Right cardiac atrium (tissue), 5 donors: ENCODE results near the gene SRD5A1. TPM values are rescaled to one million over a fixed set of nuclear protein-coding genes. Genes with fewer than 3 reads are reported as not detected.

Source experiments
- ATAC-seq, 2 donors: fragments of 200-7000 bp; cut with Tn5 transposase; one replicate each; pipeline versions ENCODE4 v1.8.0 to v1.9.1; 2020; ENCODE audit warnings: moderate library complexity in 2 of 2, mild to moderate bottlenecking in 1 of 2
- DNase-seq, 3 donors: peaks; one replicate each; pipeline ENCODE4 v3.0.0-alpha.2; 2020
- H3K27ac ChIP-seq: one replicate; pipeline ENCODE4 v1.5.1; 2013; ENCODE audit warnings: mild to moderate bottlenecking, low read length, control low read depth, moderate library complexity
- H3K27me3 ChIP-seq: one replicate; pipeline ENCODE4 v1.6.1; 2013; ENCODE audit not compliant: control insufficient read depth, insufficient read depth
- H3K4me1 ChIP-seq: one replicate; pipeline ENCODE4 v1.6.1; 2013; ENCODE audit warnings: low read length; ENCODE audit not compliant: control insufficient read depth, insufficient read depth
- H3K4me3 ChIP-seq: one replicate; pipeline ENCODE4 v1.5.1; 2013; ENCODE audit warnings: low read length, control low read depth
- H3K9me3 ChIP-seq: one replicate; pipeline ENCODE4 v1.6.1; 2013; ENCODE audit warnings: low read length; ENCODE audit not compliant: control insufficient read depth
- WGBS: extraction: QIAGEN DNeasy Blood & Tissue Kit; methylation state at CpG from one replicate; pipeline ENCODE4 v1.1.7; 2013; 5-methylcytosine and 5-hydroxymethylcytosine counted together
- intact Hi-C, 4 donors: fragments of 100-400 bp; cut with DNase I; formaldehyde crosslinking; loops; one replicate each; pipeline versions ENCODE4 v1.11.0 to v1.14.0; 2022 to 2023
- long read RNA-seq, 4 donors: library from polyadenylated mRNA; unstranded; transcript quantifications; one replicate each; pipeline ENCODE4 v2.0.0, GENCODE V29; 2020 to 2021
- polyA plus RNA-seq: library from polyadenylated mRNA; stranded (reverse); fragments of 200-250 nt; gene quantifications from one replicate; pipeline ENCODE4 v1.2.3, GENCODE V29; 2013
- total RNA-seq, 4 donors: library from RNA; stranded (reverse); fragmentation: NEBNext Ultra II Directional; extraction: Animal tissue kit (Norgen Biotek cat#: 25700); gene quantifications; one replicate each; pipeline ENCODE4 v1.2.1, GENCODE V29; 2021
- donor health status: healthy with polysubstance abuse.
- donor health status: DM: no; HTN: yes; CAD: no.
- donor health status: DM: no; HTN: no; CAD: no.
- donor health status: DM: no; HTN: yes; CAD: no; lungs with severe emphysema.
- donor health status: DM: yes; HTN: yes; CAD: no.

Gene SRD5A1
- 1 to 10 TPM; 2.8 to 3.0 (median 2.9) TPM for total RNA-seq
- polyA plus RNA-seq: 1.4 TPM
- long read RNA-seq, donor 1, full-length matches to known transcripts: 4 of 5 reads
- long read RNA-seq, donor 1, partial matches to known transcripts: 0 of 5 reads
- long read RNA-seq, donor 1, other reads (novel, unspliced or antisense): 1 of 5 reads
- long read RNA-seq, donor 2: 0 reads
- long read RNA-seq, donor 3, full-length matches to known transcripts: 5 of 7 reads
- long read RNA-seq, donor 3, partial matches to known transcripts: 0 of 7 reads
- long read RNA-seq, donor 3, other reads (novel, unspliced or antisense): 2 of 7 reads
- long read RNA-seq, donor 4: 0 reads

- ATAC-seq (peak; percentile 99), DNase-seq (peak; percentile 92 to 97 (median 96))
- WGBS: under 1% methylated on average over 66 of the region's 66 CpGs
- no peaks in the 10 kb centered on the region for H3K27me3 ChIP-seq
- peaks cover 1% of the 10 kb centered on the region for H3K4me1 ChIP-seq
- intact Hi-C loops: loop anchor here in 3 of 4 donors (5.0 to 10.0 kb wide), 4 partner anchors 72 to 114 kb away; no protein-coding TSS in a partner anchor
- H3K9me3 ChIP-seq: peaks cover 3% of the 10 kb centered on the region
- peak within 1 kb of the TSS; percentile 83 for H3K27ac ChIP-seq
- H3K4me3 ChIP-seq: peak within 1 kb of the TSS; percentile 62
Measured at GRCh38 chr5:6632888-6633468, at the start of gene SRD5A1, which contains the start of gene NSUN2. TSS of gene SRD5A1 (plus strand) at chr5:6633440. CDS start at chr5:6633577, 137 bp downstream. TSS of gene NSUN2 (minus strand) at chr5:6633044. CDS start at chr5:6632979, 65 bp downstream.

- H3K4me1 ChIP-seq: no peaks in the 10 kb centered on the region
- H3K27me3 ChIP-seq: no peaks in the 10 kb centered on the region
- intact Hi-C loops: loop anchor here in 1 of 4 donors (5.0 kb wide), 1 partner anchor 1092 kb away; no protein-coding TSS in a partner anchor
- H3K9me3 ChIP-seq: no peaks in the 10 kb centered on the region
- 67% methylated on average over 6 of the region's 6 CpGs for WGBS
- H3K4me3 ChIP-seq: no peak overlapping the region
- no peak overlapping the region for H3K27ac ChIP-seq
- DNase-seq (no peak), ATAC-seq (peak in 1 of 2 donors; percentile 10)
Measured at GRCh38 chr5:6584101-6584645, 49.1 kb upstream of the SRD5A1 start.

- DNase-seq (no peak), ATAC-seq (no peak)
- 78% methylated on average over 8 of the region's 8 CpGs for whole genome bisulfite sequencing
- H3K4me3 ChIP-seq: no peak overlapping the region
- H3K27me3 ChIP-seq: no peaks in the 10 kb centered on the region
- H3K27ac ChIP-seq: no peak overlapping the region
- H3K9me3 ChIP-seq: no peaks in the 10 kb centered on the region
- intact Hi-C loops: loop anchor here in 1 of 4 donors (5.0 kb wide), 1 partner anchor 1092 kb away; no protein-coding TSS in a partner anchor
- no peaks in the 10 kb centered on the region for H3K4me1 ChIP-seq
Measured at GRCh38 chr5:6584727-6585126, 48.5 kb upstream of the SRD5A1 start.

- Histone ChIP-seq H3K27me3 (no peaks in the 10 kb centered on the region), H3K9me3 (no peaks in the 10 kb centered on the region), H3K4me1 (no peaks in the 10 kb centered on the region), H3K4me3 (no peak overlapping the region), H3K27ac (no peak overlapping the region)
- DNase-seq (no peak), ATAC-seq (no peak)
- 61% methylated on average over 6 of the region's 6 CpGs for WGBS
- intact Hi-C loops: no loop called here
Measured at GRCh38 chr5:6585168-6585567, 48.1 kb upstream of the SRD5A1 start.

GRCh38 chr5:6585939-6586646, 47.1 kb upstream of the SRD5A1 start:
- WGBS: 81% methylated on average over 15 of the region's 15 CpGs
- Histone ChIP-seq H3K4me1 (no peaks in the 10 kb centered on the region), H3K27me3 (no peaks in the 10 kb centered on the region), H3K9me3 (no peaks in the 10 kb centered on the region), H3K4me3 (no peak overlapping the region), H3K27ac (no peak overlapping the region)
- no peak for ATAC-seq
- intact Hi-C loops: no loop called here
- no peak for DNase-seq

GRCh38 chr5:6586647-6587042, 46.6 kb upstream of the SRD5A1 start:
- DNase-seq (no peak), ATAC-seq (no peak)
- intact Hi-C loops: no loop called here
- no peak overlapping the region for H3K4me3 ChIP-seq
- H3K4me1 ChIP-seq: no peaks in the 10 kb centered on the region
- WGBS: 80% methylated on average over 5 of the region's 5 CpGs
- no peaks in the 10 kb centered on the region for H3K9me3 ChIP-seq
- H3K27me3 ChIP-seq: no peaks in the 10 kb centered on the region
- H3K27ac ChIP-seq: no peak overlapping the region

- DNase-seq: no peak
- Histone ChIP-seq H3K9me3 (no peaks in the 10 kb centered on the region), H3K4me1 (no peaks in the 10 kb centered on the region), H3K4me3 (no peak overlapping the region), H3K27ac (no peak overlapping the region), H3K27me3 (no peaks in the 10 kb centered on the region)
- 85% methylated on average over 9 of the region's 9 CpGs for WGBS
- no peak for ATAC-seq
- intact Hi-C loops: no loop called here
Measured at GRCh38 chr5:6587171-6587570, 46.1 kb upstream of the SRD5A1 start.

- ATAC-seq (no peak), DNase-seq (no peak)
- Histone ChIP-seq H3K27ac (no peak overlapping the region), H3K27me3 (no peaks in the 10 kb centered on the region), H3K4me1 (no peaks in the 10 kb centered on the region), H3K9me3 (no peaks in the 10 kb centered on the region), H3K4me3 (no peak overlapping the region)
- WGBS: 72% methylated on average over 2 of the region's 2 CpGs
- intact Hi-C loops: no loop called here
Measured at GRCh38 chr5:6590581-6590980, 42.7 kb upstream of the SRD5A1 start.

- no peaks in the 10 kb centered on the region for H3K9me3 ChIP-seq
Measured at GRCh38 chr5:6591671-6592288, 41.5 kb upstream of the SRD5A1 start.

GRCh38 chr5:6592601-6593000, 40.6 kb upstream of the SRD5A1 start:
- H3K9me3 ChIP-seq: no peaks in the 10 kb centered on the region
- H3K4me1 ChIP-seq: no peaks in the 10 kb centered on the region
- H3K27me3 ChIP-seq: no peaks in the 10 kb centered on the region
- intact Hi-C loops: no loop called here
- no peak overlapping the region for H3K27ac ChIP-seq
- ATAC-seq (no peak), DNase-seq (no peak)
- no peak overlapping the region for H3K4me3 ChIP-seq
- WGBS: 64% methylated on average over 3 of the region's 3 CpGs

More at GRCh38 chr5:6591671-6592288, 41.5 kb upstream of the SRD5A1 start:
- WGBS: 86% methylated on average over 12 of the region's 12 CpGs
- no peaks in the 10 kb centered on the region for H3K4me1 ChIP-seq
- H3K27ac ChIP-seq: no peak overlapping the region
- DNase-seq (no peak), ATAC-seq (no peak)
- no peaks in the 10 kb centered on the region for H3K27me3 ChIP-seq
- no peak overlapping the region for H3K4me3 ChIP-seq
- intact Hi-C loops: no loop called here
